Naive thymus-derived CD4-positive, alpha-beta T cell (primary cell): Measurements from ENCODE around the gene BLCAP. TPM values are rescaled to one million over a fixed set of nuclear protein-coding genes. Genes with fewer than 3 reads are reported as not detected.

Experiments
- ATAC-seq: fragments of 150-1000 bp; cut with Tn5 transposase; 2 replicates; pipeline ENCODE4 v1.10.0; 2021; ENCODE audit warnings: mild to moderate bottlenecking, moderate library complexity
- CTCF ChIA-PET: fragments of 350-600 bp; sonication (Branson Sonifier 250); formaldehyde crosslinking; loops from one replicate; lab custom pipeline; 2021; ENCODE audit warnings: antibody characterized with exemption; lab: Charles Lee
- POLR2A ChIA-PET: fragments of 350-600 bp; sonication (Branson Sonifier 250); formaldehyde crosslinking; loops from one replicate; lab custom pipeline; 2021; ENCODE audit warnings: antibody characterized with exemption, inconsistent platforms; lab: Charles Lee
- DNase-seq, 9 donors: peaks; one replicate each; pipeline versions ENCODE4 v3.0.0 to v3.0.0-alpha.2; 2020 to 2022; ENCODE audit warnings: mixed read lengths in 1 of 9
- H3K27ac ChIP-seq: one replicate; pipeline ENCODE4 v1.7.0; 2013; ENCODE audit warnings: mild to moderate bottlenecking, low read depth, low read length, moderate library complexity
- H3K27me3 ChIP-seq, 2 donors: one replicate each; pipeline ENCODE4 v1.7.0; 2013; ENCODE audit warnings: low read length in 2 of 2, mild to moderate bottlenecking in 2 of 2, moderate library complexity in 2 of 2; ENCODE audit not compliant: control insufficient read depth in 2 of 2, insufficient read depth in 2 of 2
- H3K36me3 ChIP-seq, 3 experiments: 1 replicate in 2 of 3; 2 replicates in 1 of 3; pipeline ENCODE4 v1.7.0; 2013; ENCODE audit warnings: low read length in 3 of 3, mild to moderate bottlenecking in 3 of 3, moderate library complexity in 1 of 3; ENCODE audit not compliant: insufficient read depth in 3 of 3, control insufficient read depth in 2 of 3
- H3K4me1 ChIP-seq, 2 donors: one replicate each; pipeline ENCODE4 v1.7.0; 2013; ENCODE audit warnings: low read length in 2 of 2, mild to moderate bottlenecking in 2 of 2, moderate library complexity in 1 of 2; ENCODE audit not compliant: control insufficient read depth in 2 of 2, insufficient read depth in 2 of 2
- H3K4me3 ChIP-seq: 2 replicates; pipeline ENCODE4 v1.7.0; 2013; ENCODE audit warnings: mild to moderate bottlenecking, low read length
- H3K9me3 ChIP-seq, 3 experiments: 1 replicate in 2 of 3; 2 replicates in 1 of 3; pipeline ENCODE4 v1.7.0; 2013; ENCODE audit warnings: low read length in 3 of 3; ENCODE audit not compliant: control insufficient read depth in 2 of 3
- H3K27ac Mint-ChIP-seq, 9 donors: one replicate each; pipeline ENCODE4 v1.8.0; 2020 to 2022; ENCODE audit warnings: mixed read lengths in 9 of 9, mild to moderate bottlenecking in 8 of 9, moderate library complexity in 5 of 9, inconsistent platforms in 2 of 9
- H3K27me3 Mint-ChIP-seq, 5 donors: one replicate each; pipeline ENCODE4 v1.8.0; 2021 to 2022; ENCODE audit warnings: mixed read lengths in 5 of 5, mild to moderate bottlenecking in 1 of 5
- H3K36me3 Mint-ChIP-seq, 5 donors: one replicate each; pipeline ENCODE4 v1.8.0; 2020 to 2022; ENCODE audit warnings: mixed read lengths in 5 of 5, mild to moderate bottlenecking in 3 of 5, inconsistent platforms in 1 of 5
- H3K4me1 Mint-ChIP-seq, 7 donors: one replicate each; pipeline ENCODE4 v1.8.0; 2020 to 2022; ENCODE audit warnings: mixed read lengths in 7 of 7, mild to moderate bottlenecking in 3 of 7, inconsistent platforms in 1 of 7
- H3K4me3 Mint-ChIP-seq, 10 donors: one replicate each; pipeline ENCODE4 v1.8.0; 2020 to 2022; ENCODE audit warnings: mild to moderate bottlenecking in 10 of 10, mixed read lengths in 10 of 10, moderate library complexity in 6 of 10, inconsistent platforms in 2 of 10
- H3K9me3 Mint-ChIP-seq, 11 donors: one replicate each; pipeline ENCODE4 v1.8.0; 2020 to 2022; ENCODE audit warnings: mixed read lengths in 11 of 11, mild to moderate bottlenecking in 4 of 11, inconsistent platforms in 1 of 11, moderate library complexity in 1 of 11
- intact Hi-C, 2 donors: fragments of 100-400 bp; cut with micrococcal nuclease; formaldehyde crosslinking; loops; one replicate each; pipeline ENCODE4 v1.15.1; 2023
- polyA plus RNA-seq, 2 donors: library from polyadenylated mRNA; unstranded; fragments of 300-500 nt; fragmentation: Illumina TruSeq; gene quantifications; one replicate each; pipeline ENCODE4 v1.2.3, GENCODE V29; 2021
- total RNA-seq, 6 experiments: library from RNA in 5 of 6; stranded (reverse) in 5 of 6; gene quantifications; 1 replicate in 5 of 6; 2 replicates in 1 of 6; pipeline ENCODE4 v1.2.3 and lab custom pipeline; 2021 to 2026

The BLCAP gene
- total and polyA plus RNA-seq, 7 experiments from 2014 or later, result 42.1 to 94.7 (median 88.0) TPM

GRCh38 chr20:37524859-37525708 lies 2.6 kb downstream of the BLCAP start:
- H3K9me3 ChIP-seq, result no peaks in the 10 kb centered on the region
- peak overlapping the region in 6 of 9 donors; percentile 10 to 100 (median 58) for H3K27ac Mint-ChIP-seq
- no peak overlapping the region for H3K4me3 ChIP-seq
- CTCF ChIA-PET, result interaction anchor here (0.5 to 1.3 kb wide), 2 partner anchors 10 to 1439 kb away, joined by 3 read pairs; no protein-coding TSS in a partner anchor
- ATAC-seq (no peak), DNase-seq (no peak)
- POLR2A ChIA-PET, result interaction anchor here (1.0 to 1.5 kb wide), 2 partner anchors 11 to 235 kb away, joined by 3 read pairs; partner anchors contain the start of gene MANBAL
- peaks cover 30 to 35% of the 10 kb centered on the region in 2 donors for H3K4me1 ChIP-seq
- H3K27ac ChIP-seq, result no peak overlapping the region
- peak overlapping the region; percentile 81 to 95 (median 90) for H3K4me3 Mint-ChIP-seq
- H3K36me3 ChIP-seq, result peaks cover 0 to 10% (median 0%) of the 10 kb centered on the region in 3 experiments
- H3K27me3 Mint-ChIP-seq, result peaks cover 0 to 12% (median 0%) of the 10 kb centered on the region in 5 donors
- intact Hi-C loops, result loop anchor here (5.0 kb wide), 3 partner anchors 167 to 918 kb away; partner anchors contain the start of genes CTNNBL1 (in 1 of the 2), RAB5IF (in 1 of the 2) and RBL1 (in 1 of the 2)
- H3K4me1 Mint-ChIP-seq, result peaks cover 48 to 70% (median 59%) of the 10 kb centered on the region in 7 donors
- H3K36me3 Mint-ChIP-seq, result peaks cover 0 to 12% (median 6%) of the 10 kb centered on the region in 5 donors
- H3K27me3 ChIP-seq, result no peaks in the 10 kb centered on the region
- H3K9me3 Mint-ChIP-seq, result peaks cover 0 to 3% (median 0%) of the 10 kb centered on the region in 11 donors

GRCh38 chr20:37523911-37524700 lies 3.6 kb downstream of the BLCAP start:
- Mint-ChIP-seq H3K4me3 (peak overlapping the region in 7 of 10 donors; percentile 20 to 92 (median 81)), H3K27me3 (peaks cover 0 to 12% (median 0%) of the 10 kb centered on the region in 5 donors), H3K9me3 (peaks cover 0 to 3% (median 0%) of the 10 kb centered on the region in 11 donors), H3K27ac (peak overlapping the region in 5 of 9 donors; percentile 7 to 55 (median 21)), H3K36me3 (peaks cover 0 to 13% (median 6%) of the 10 kb centered on the region in 5 donors), H3K4me1 (peaks cover 46 to 72% (median 63%) of the 10 kb centered on the region in 7 donors)
- ATAC-seq (no peak), DNase-seq (no peak)
- ChIA-PET POLR2A (no interaction called here), CTCF (interaction anchor here (0.5 to 1.6 kb wide), 2 partner anchors 9 to 328 kb away, joined by 3 to 4 read pairs; no protein-coding TSS in a partner anchor)
- Histone ChIP-seq H3K27ac (no peak overlapping the region), H3K4me3 (no peak overlapping the region), H3K4me1 (peaks cover 30 to 35% of the 10 kb centered on the region in 2 donors), H3K9me3 (no peaks in the 10 kb centered on the region), H3K36me3 (peaks cover 0 to 11% (median 0%) of the 10 kb centered on the region in 3 experiments), H3K27me3 (no peaks in the 10 kb centered on the region)
- intact Hi-C loops, result no loop called here

GRCh38 chr20:37523012-37523391 lies 4.7 kb downstream of the BLCAP start:
- no peak overlapping the region for H3K27ac ChIP-seq
- peaks cover 4 to 18% (median 11%) of the 10 kb centered on the region in 5 donors for H3K36me3 Mint-ChIP-seq
- no peaks in the 10 kb centered on the region for H3K27me3 ChIP-seq
- peak overlapping the region in 1 of 9 donors; percentile 24 for H3K27ac Mint-ChIP-seq
- peaks cover 43 to 70% (median 67%) of the 10 kb centered on the region in 7 donors for H3K4me1 Mint-ChIP-seq
- H3K4me3 ChIP-seq, result no peak overlapping the region
- H3K4me1 ChIP-seq, result peaks cover 24 to 29% of the 10 kb centered on the region in 2 donors
- no peaks in the 10 kb centered on the region for H3K9me3 ChIP-seq
- POLR2A ChIA-PET, result no interaction called here
- peaks cover 0 to 22% (median 0%) of the 10 kb centered on the region in 3 experiments for H3K36me3 ChIP-seq
- peak overlapping the region in 5 of 10 donors; percentile 1 to 52 (median 16) for H3K4me3 Mint-ChIP-seq
- H3K27me3 Mint-ChIP-seq, result peaks cover 0 to 12% (median 0%) of the 10 kb centered on the region in 5 donors
- DNase-seq, result no peak
- peaks cover 0 to 3% (median 0%) of the 10 kb centered on the region in 11 donors for H3K9me3 Mint-ChIP-seq
- CTCF ChIA-PET, result interaction anchor here (1.6 kb wide), 1 partner anchor 11 kb away, joined by 4 read pairs; no protein-coding TSS in a partner anchor
- no peak for ATAC-seq
- intact Hi-C loops, result no loop called here

- H3K9me3 ChIP-seq, result no peaks in the 10 kb centered on the region
- H3K27ac ChIP-seq, result no peak overlapping the region
- H3K27ac Mint-ChIP-seq, result peak overlapping the region in 1 of 9 donors; percentile 68
- peaks cover 0 to 25% (median 0%) of the 10 kb centered on the region in 3 experiments for H3K36me3 ChIP-seq
- ChIA-PET POLR2A (no interaction called here), CTCF (interaction anchor here (1.1 kb wide), 1 partner anchor 324 kb away, joined by 5 read pairs; no protein-coding TSS in a partner anchor)
- H3K27me3 ChIP-seq, result no peaks in the 10 kb centered on the region
- peaks cover 0 to 12% (median 0%) of the 10 kb centered on the region in 5 donors for H3K27me3 Mint-ChIP-seq
- intact Hi-C loops, result no loop called here
- H3K4me1 ChIP-seq, result peaks cover 24 to 29% of the 10 kb centered on the region in 2 donors
- H3K9me3 Mint-ChIP-seq, result no peaks in the 10 kb centered on the region
- peaks cover 7 to 22% (median 16%) of the 10 kb centered on the region in 5 donors for H3K36me3 Mint-ChIP-seq
- ATAC-seq (no peak), DNase-seq (no peak)
- no peak overlapping the region for H3K4me3 ChIP-seq
- H3K4me1 Mint-ChIP-seq, result peaks cover 44 to 73% (median 69%) of the 10 kb centered on the region in 7 donors
- H3K4me3 Mint-ChIP-seq, result peak overlapping the region in 2 of 10 donors; percentile 1 to 73
Observed at GRCh38 chr20:37522260-37523011, 5.2 kb downstream of the BLCAP start.

GRCh38 chr20:37521061-37521771 lies 6.5 kb downstream of the BLCAP start, which contains the start of gene NNAT:
Gene NNAT, plus strand, starts transcription at chr20:37521250. Its CDS starts 82 bp downstream, at chr20:37521332.
- DNase-seq, result peak in 1 of 9 donors; percentile 14
- H3K4me1 Mint-ChIP-seq, result peaks cover 35 to 71% (median 62%) of the 10 kb centered on the region in 7 donors
- H3K4me3 ChIP-seq, result no peak within 1 kb of the TSS
- no peaks in the 10 kb centered on the region for H3K9me3 Mint-ChIP-seq
- no peaks in the 10 kb centered on the region for H3K27me3 ChIP-seq
- ATAC-seq, result no peak
- POLR2A ChIA-PET, result interaction anchor here (1.3 kb wide), 1 partner anchor 9 kb away, joined by 4 read pairs; no protein-coding TSS in a partner anchor
- H3K27me3 Mint-ChIP-seq, result peaks cover 0 to 12% (median 0%) of the 10 kb centered on the region in 5 donors
- CTCF ChIA-PET, result interaction anchor here (1.7 kb wide), 1 partner anchor 12 kb away, joined by 4 read pairs; no protein-coding TSS in a partner anchor
- no peaks in the 10 kb centered on the region for H3K9me3 ChIP-seq
- peaks cover 0 to 32% (median 0%) of the 10 kb centered on the region in 3 experiments for H3K36me3 ChIP-seq
- H3K4me1 ChIP-seq, result peaks cover 16 to 21% of the 10 kb centered on the region in 2 donors
- peak within 1 kb of the TSS in 4 of 9 donors; percentile 15 to 68 (median 32) for H3K27ac Mint-ChIP-seq
- peaks cover 7 to 25% (median 16%) of the 10 kb centered on the region in 5 donors for H3K36me3 Mint-ChIP-seq
- no peak within 1 kb of the TSS for H3K27ac ChIP-seq
- intact Hi-C loops, result no loop called here
- peak within 1 kb of the TSS; percentile 51 to 79 (median 68) for H3K4me3 Mint-ChIP-seq
